HepG2 (cell line): ENCODE data around the gene RPA1. TPM values are rescaled to one million over a fixed set of nuclear protein-coding genes. Genes with fewer than 3 reads are reported as not detected.

Source experiments
- ATAC-seq: fragments of 200-7000 bp; cut with Tn5 transposase; 3 replicates; pipeline ENCODE4 v1.9.1; 2020; ENCODE audit warnings: mild to moderate bottlenecking, moderate library complexity
- BruUV-seq: library from RNA; stranded (reverse); fragments of 400-500 nt; replicated peaks from 2 replicates; lab custom pipeline; 2021; lab: Mats Ljungman, UMichigan
- CTCF ChIA-PET: fragments of 300-600 bp; formaldehyde crosslinking; extraction: SDS; loops from one replicate; lab custom pipeline; 2021; ENCODE audit warnings: low total read pairs, inconsistent platforms, low intra/inter-chr PET ratio; lab: Yijun Ruan, JAX
- POLR2A ChIA-PET: fragments of 350-600 bp; sonication (Branson Sonifier 250); formaldehyde crosslinking; loops from one replicate; lab custom pipeline; 2020; ENCODE audit warnings: antibody characterized with exemption, inconsistent platforms; lab: Yijun Ruan, JAX
- DNase-seq: peaks from one replicate; pipeline ENCODE4 v3.0.0-alpha.2; 2015; ENCODE audit warnings: low spot score
- FAIRE-seq: peaks from 3 replicates; lab custom pipeline; 2011; peaks lifted over from hg19 to GRCh38; lab: Jason Lieb, UNC
- H2AFZ ChIP-seq: one replicate; pipeline ENCODE4 v1.6.1; 2011; ENCODE audit warnings: low read length, inconsistent platforms
- H3K27ac ChIP-seq: fragments of 300-600 bp; 3 replicates; pipeline ENCODE4 v1.8.0; 2011; ENCODE audit warnings: mixed run types, mild to moderate bottlenecking, mixed read lengths, low read length, inconsistent platforms; ENCODE audit not compliant: insufficient read depth; ENCODE audit errors: extremely low read length
- H3K27me3 ChIP-seq, 2 experiments: fragments of 200-600 bp in 1 of 2; 2 replicates in 1 of 2; 3 replicates in 1 of 2; pipeline versions ENCODE4 v1.6.0 to v1.8.0; 2011; ENCODE audit warnings: low read length in 2 of 2, mild to moderate bottlenecking in 2 of 2, moderate library complexity in 2 of 2, inconsistent platforms in 1 of 2; ENCODE audit not compliant: insufficient read depth in 2 of 2, control insufficient read depth in 1 of 2
- H3K36me3 ChIP-seq, 2 experiments: fragments of 200-600 bp in 1 of 2; replicated peaks in 1 of 2; 2 replicates in 1 of 2; 3 replicates in 1 of 2; pipeline versions ENCODE4 v1.5.1 to v1.8.0; 2011; ENCODE audit warnings: low read length in 2 of 2, inconsistent platforms in 1 of 2; ENCODE audit not compliant: insufficient read depth in 2 of 2, control insufficient read depth in 1 of 2
- H3K4me1 ChIP-seq: 2 replicates; pipeline ENCODE4 v1.5.1; 2012; ENCODE audit warnings: low read length, inconsistent platforms; ENCODE audit not compliant: insufficient read depth
- H3K4me2 ChIP-seq: 2 replicates; pipeline ENCODE4 v1.6.0; 2011; ENCODE audit warnings: low read depth, low read length, inconsistent platforms
- H3K4me3 ChIP-seq, 3 experiments: fragments of 200-600 bp in 1 of 3; sonication (generic), shearing (Covaris generic) in 1 of 3; replicated peaks in 1 of 3; 2 replicates each; pipeline ENCODE4 v1.5.1; 2011 to 2016; ENCODE audit warnings: low read length in 3 of 3, inconsistent platforms in 2 of 3, low read depth in 2 of 3, mild to moderate bottlenecking in 2 of 3, control low read depth in 1 of 3, mixed read lengths in 1 of 3; ENCODE audit not compliant: insufficient read depth in 1 of 3
- H3K79me2 ChIP-seq: one replicate; pipeline ENCODE4 v1.6.1; 2011; ENCODE audit warnings: low read length, inconsistent platforms; ENCODE audit not compliant: insufficient read depth
- H3K9ac ChIP-seq: 2 replicates; pipeline ENCODE4 v1.6.0; 2011; ENCODE audit warnings: mild to moderate bottlenecking, low read depth, low read length, inconsistent platforms; ENCODE audit not compliant: insufficient read depth
- H3K9me3 ChIP-seq: 2 replicates; pipeline ENCODE4 v1.5.1; 2012; ENCODE audit warnings: mild to moderate bottlenecking, low read length
- H4K20me1 ChIP-seq: 2 replicates; pipeline ENCODE4 v1.6.0; 2011; ENCODE audit warnings: inconsistent platforms, mild to moderate bottlenecking, low read length, moderate library complexity; ENCODE audit not compliant: insufficient read depth
- ATM ChIP-seq: fragments of 450-650 bp; IDR thresholded peaks from 2 replicates; pipeline ENCODE4 v1.7.1; 2017; ENCODE audit warnings: mild to moderate bottlenecking, borderline replicate concordance
- GTF3A ChIP-seq: sonication (generic); formaldehyde crosslinking; conservative IDR thresholded peaks from 2 replicates; pipeline ENCODE4 v1.4.0; 2020; ENCODE audit warnings: mild to moderate bottlenecking, missing genetic modification reagents
- GZF1 ChIP-seq: sonication (generic); formaldehyde crosslinking; IDR thresholded peaks from 2 replicates; pipeline ENCODE4 v1.5.1; 2020; ENCODE audit warnings: mild to moderate bottlenecking, missing genetic modification reagents
- JUN ChIP-seq: sonication (generic); formaldehyde crosslinking; IDR thresholded peaks from 2 replicates; pipeline ENCODE4 v1.4.0; 2020; ENCODE audit warnings: mild to moderate bottlenecking, missing genetic modification reagents
- KLF6 ChIP-seq: IDR thresholded peaks from 2 replicates; pipeline ENCODE4 v1.8.0; 2016; ENCODE audit warnings: missing biosample characterization, missing genetic modification reagents
- KLF9 ChIP-seq: IDR thresholded peaks from 2 replicates; pipeline ENCODE4 v1.6.1; 2016; ENCODE audit warnings: low read depth
- MTA1 ChIP-seq: sonication (generic); formaldehyde crosslinking; IDR thresholded peaks from 2 replicates; pipeline ENCODE4 v1.4.0; 2020; ENCODE audit warnings: missing genetic modification reagents, mild to moderate bottlenecking, borderline replicate concordance
- NFIB ChIP-seq: sonication (generic); formaldehyde crosslinking; IDR thresholded peaks from 2 replicates; pipeline ENCODE4 v1.9.0; 2021; ENCODE audit warnings: missing genetic modification reagents, mild to moderate bottlenecking, borderline replicate concordance
- NKX3-1 ChIP-seq: sonication (generic); formaldehyde crosslinking; IDR thresholded peaks from 2 replicates; pipeline ENCODE4 v1.5.0; 2020; ENCODE audit warnings: missing genetic modification reagents
- POGZ ChIP-seq: sonication (generic); formaldehyde crosslinking; IDR thresholded peaks from 2 replicates; pipeline ENCODE4 v1.4.0; 2020; ENCODE audit warnings: mild to moderate bottlenecking, missing genetic modification reagents
- RBFOX2 ChIP-seq: fragments of 200-400 bp; formaldehyde crosslinking; IDR thresholded peaks from 2 replicates; pipeline ENCODE4 v1.6.1; 2017; ENCODE audit warnings: low read depth, mild to moderate bottlenecking, low read length
- SMAD3 ChIP-seq: sonication (generic); formaldehyde crosslinking; IDR thresholded peaks from 2 replicates; pipeline ENCODE4 v1.4.0; 2020; ENCODE audit warnings: missing genetic modification reagents
- STAG1 ChIP-seq: sonication (generic); formaldehyde crosslinking; IDR thresholded peaks from 2 replicates; pipeline ENCODE4 v1.4.0; 2020; ENCODE audit warnings: missing genetic modification reagents
- TARDBP ChIP-seq: sonication (generic); formaldehyde crosslinking; IDR thresholded peaks from 2 replicates; pipeline ENCODE4 v1.8.0; 2022; ENCODE audit warnings: mild to moderate bottlenecking, missing genetic modification reagents
- ZFAT ChIP-seq: sonication (generic); formaldehyde crosslinking; conservative IDR thresholded peaks from 2 replicates; pipeline ENCODE4 v1.8.1; 2023; ENCODE audit warnings: missing genetic modification reagents, inconsistent platforms
- ZFP36 ChIP-seq: fragments of 150-350 bp; IDR thresholded peaks from 2 replicates; pipeline ENCODE4 v1.6.1; 2018; ENCODE audit warnings: borderline replicate concordance, low read length, low read depth; ENCODE audit not compliant: partially characterized antibody
- ZMYM2 ChIP-seq: sonication (generic); formaldehyde crosslinking; IDR thresholded peaks from 2 replicates; pipeline ENCODE4 v1.8.0; 2022; ENCODE audit warnings: mild to moderate bottlenecking, missing genetic modification reagents
- ZMYM4 ChIP-seq: sonication (generic); formaldehyde crosslinking; IDR thresholded peaks from 2 replicates; pipeline ENCODE4 v1.8.1; 2023; ENCODE audit warnings: mild to moderate bottlenecking, missing genetic modification reagents
- ZNF564 ChIP-seq: sonication (generic); formaldehyde crosslinking; IDR thresholded peaks from 2 replicates; pipeline ENCODE4 v1.8.1; 2023; ENCODE audit warnings: mild to moderate bottlenecking, missing genetic modification reagents
- ZNF720 ChIP-seq: sonication (generic); formaldehyde crosslinking; IDR thresholded peaks from 2 replicates; pipeline ENCODE4 v1.4.0; 2020; ENCODE audit warnings: missing genetic modification reagents
- WGBS: methylation state at CpG from one replicate; pipeline ENCODE4 v1.1.6; 2017; ENCODE audit warnings: low lambda C conversion rate; 5-methylcytosine and 5-hydroxymethylcytosine counted together
- in situ Hi-C: cut with HindIII; loops from 2 replicates; pipeline ENCODE4 v1.10.0; 2017; ENCODE audit warnings: low pct_unique_long_range_greater_than_20kb; ENCODE audit not compliant: extremely low pct_ligation_motif_present
- intact Hi-C: fragments of 100-400 bp; cut with micrococcal nuclease; formaldehyde crosslinking; loops from one replicate; pipeline ENCODE4 v1.10.0; 2022; ENCODE audit not compliant: unreplicated experiment
- polyA plus RNA-seq, 8 experiments: library from polyadenylated mRNA; depleted of rRNA in 3 of 8; stranded (reverse) in 7 of 8; unstranded in 1 of 8; fragments of >200 nt; fragmentation: Illumina TruSeq in 4 of 8; extraction: Trizol in 4 of 8; gene quantifications; 2 replicates each; pipeline versions ENCODE4 v1.2.1 to v1.2.3, GENCODE V29; 2011 to 2016; ENCODE audit warnings: low read depth in 4 of 8, missing spikeins in 1 of 8, mixed read lengths in 1 of 8; ENCODE audit not compliant: insufficient read depth in 1 of 8
- total RNA-seq, 5 experiments: library from RNA; depleted of rRNA; stranded (reverse); fragments of >200 nt; fragmentation: Illumina TruSeq; extraction: Trizol; gene quantifications; 2 replicates each; pipeline ENCODE4 v1.2.3, GENCODE V29; 2016; ENCODE audit warnings: low read depth in 1 of 5
- TF ChIP-seq, protein P1 (sequence below): IDR thresholded peaks from 2 replicates; pipeline ENCODE4 v1.6.1; 2012; ENCODE audit warnings: low read depth, low read length, improper control_type of control experiment

RPA1 gene
- total and polyA plus RNA-seq, 2 of the 13 experiments (the other 11 are each of a cell fraction or from before 2014, with no cell fraction given): 13.9 to 37.6 TPM

DNA sequence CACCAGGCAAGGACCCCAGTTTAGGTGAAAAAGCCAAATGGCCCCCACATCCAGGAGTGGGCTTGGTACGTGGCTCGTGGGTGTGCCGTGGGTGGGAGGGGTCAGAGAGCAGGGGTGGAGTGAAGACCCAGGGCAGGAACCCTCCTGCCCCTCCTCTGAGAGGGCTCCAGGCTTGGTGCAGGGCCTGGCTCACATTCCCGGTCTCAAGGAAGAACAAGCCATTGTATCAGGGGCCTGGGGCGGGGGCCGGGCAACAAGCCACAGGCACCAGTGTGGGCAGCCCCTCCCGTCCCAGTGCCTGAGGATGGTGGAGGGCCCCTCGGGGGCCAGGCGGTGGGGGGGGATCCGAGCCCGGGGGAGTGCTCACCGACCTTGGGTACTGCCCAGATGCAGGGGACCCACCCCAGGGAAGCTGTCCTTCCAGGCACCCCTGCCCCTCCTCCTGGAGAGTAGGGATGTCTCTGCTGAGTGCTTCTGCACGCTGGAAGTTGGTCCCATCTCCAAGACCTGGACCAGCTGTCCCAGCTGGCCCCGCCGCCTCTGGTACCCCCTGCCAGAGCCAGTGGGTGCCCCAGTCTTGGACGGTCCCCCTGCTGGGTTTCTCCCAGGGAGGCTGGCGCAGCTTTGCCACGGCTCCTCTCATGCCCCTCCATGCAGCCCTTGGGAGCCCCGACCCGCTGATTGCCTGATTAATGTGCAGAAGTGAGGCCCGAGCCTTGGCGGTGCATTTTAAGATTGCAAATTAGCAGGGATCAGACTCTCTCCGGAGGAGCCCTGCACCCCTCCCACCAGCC lies 111.7 kb downstream of the RPA1 start (continued):
- TF ChIP-seq ZMYM2: no peak

DNA sequence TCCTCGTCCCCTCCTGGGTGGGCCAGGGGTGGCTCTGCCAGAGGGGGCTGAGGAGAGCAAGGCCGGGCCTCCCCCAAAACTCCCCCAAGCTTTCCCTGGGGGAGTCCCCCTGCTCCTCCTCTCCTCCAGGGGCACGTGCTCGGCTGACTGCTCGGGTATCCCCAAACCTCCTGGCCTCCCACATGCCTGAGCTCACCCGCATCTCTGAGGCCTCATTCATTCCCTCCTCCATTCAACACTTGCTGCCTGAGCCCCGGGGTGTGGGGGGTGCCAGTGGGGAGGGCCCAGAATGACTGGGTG lies 112.2 kb downstream of the RPA1 start:
- ChIA-PET POLR2A (no interaction called here), CTCF (no interaction called here)
- Histone ChIP-seq H3K27me3 (peaks cover 15 to 56% of the 10 kb centered on the region in 2 experiments; a peak in 4 of 5 replicates), H3K9me3 (no peaks in the 10 kb centered on the region), H2AFZ (no peak overlapping the region), H3K4me1 (peaks cover 16% of the 10 kb centered on the region), H3K9ac (no peak overlapping the region), H3K4me3 (no peak overlapping the region), H3K79me2 (no peaks in the 10 kb centered on the region), H4K20me1 (no peaks in the 10 kb centered on the region; the same call in 1 of the 2 replicates), H3K27ac (no peak overlapping the region), H3K4me2 (no peak overlapping the region), H3K36me3 (no peaks in the 10 kb centered on the region)
- FAIRE-seq (no peak), ATAC-seq (no peak), DNase-seq (no peak)
- TF ChIP-seq RBFOX2 (no peak), NKX3-1 (no peak), SMAD3 (CRISPR knock-in tag) (no peak), ZFP36 (no peak), GZF1 (no peak), KLF6 (CRISPR knock-in tag) (no peak), ZMYM4 (no peak), ZFAT (CRISPR knock-in tag) (no peak), MTA1 (CRISPR knock-in tag) (no peak), ATM (no peak), STAG1 (no peak), NFIB (CRISPR knock-in tag) (no peak), JUN (no peak), ZNF720 (no peak), KLF9 (CRISPR knock-in tag) (no peak), GTF3A (CRISPR knock-in tag) (no peak), TARDBP (CRISPR knock-in tag) (no peak), POGZ (CRISPR knock-in tag) (no peak), ZNF564 (no peak)
- TF ChIP-seq, protein P1, sequence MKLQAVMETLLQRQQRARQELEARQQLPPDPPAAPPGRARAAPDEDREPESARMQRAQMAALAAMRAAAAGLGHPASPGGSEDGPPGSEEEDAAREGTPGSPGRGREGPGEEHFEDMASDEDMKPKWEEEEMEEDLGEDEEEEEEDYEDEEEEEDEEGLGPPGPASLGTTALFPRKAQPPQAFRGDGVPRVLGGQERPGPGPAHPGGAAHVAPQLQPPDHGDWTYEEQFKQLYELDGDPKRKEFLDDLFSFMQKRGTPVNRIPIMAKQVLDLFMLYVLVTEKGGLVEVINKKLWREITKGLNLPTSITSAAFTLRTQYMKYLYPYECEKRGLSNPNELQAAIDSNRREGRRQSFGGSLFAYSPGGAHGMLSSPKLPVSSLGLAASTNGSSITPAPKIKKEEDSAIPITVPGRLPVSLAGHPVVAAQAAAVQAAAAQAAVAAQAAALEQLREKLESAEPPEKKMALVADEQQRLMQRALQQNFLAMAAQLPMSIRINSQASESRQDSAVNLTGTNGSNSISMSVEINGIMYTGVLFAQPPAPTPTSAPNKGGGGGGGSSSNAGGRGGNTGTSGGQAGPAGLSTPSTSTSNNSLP: no peak
- BruUV-seq: no TSS peak
- in situ Hi-C loops: no loop called here
- intact Hi-C loops: no loop called here
- WGBS: 31% methylated on average over 7 of the region's 7 CpGs
